GM18526 (cell line): ENCODE measurements around the gene TTLL6.

Experiments
- POLR2A ChIP-seq: IDR thresholded peaks from 3 replicates; pipeline ENCODE4 v1.6.1; 2011; ENCODE audit not compliant: insufficient read length; ENCODE audit errors: extremely low read depth

The TTLL6 gene

GRCh38 chr17:48738803-48739526 is 78.1 kb downstream of the TTLL6 start:
- TF ChIP-seq POLR2A = no peak

GRCh38 chr17:48738424-48738802 is 78.6 kb downstream of the TTLL6 start:
- no peak for TF ChIP-seq POLR2A

GRCh38 chr17:48737330-48738043 is 79.5 kb downstream of the TTLL6 start:
- TF ChIP-seq POLR2A = no peak

GRCh38 chr17:48735062-48735351 is 82.0 kb downstream of the TTLL6 start:
- TF ChIP-seq POLR2A = no peak

GRCh38 chr17:48734333-48735061 is 82.5 kb downstream of the TTLL6 start:
- TF ChIP-seq POLR2A = no peak

GRCh38 chr17:48733632-48734328 is 83.2 kb downstream of the TTLL6 start:
- no peak for TF ChIP-seq POLR2A

- no peak for TF ChIP-seq POLR2A
These were observed 84.1 kb downstream of the TTLL6 start for GRCh38 chr17:48732688-48733629.

- no peak for TF ChIP-seq POLR2A
These were observed 85.7 kb downstream of the TTLL6 start for GRCh38 chr17:48731355-48731754.

GRCh38 chr17:48730240-48730550 is 86.8 kb downstream of the TTLL6 start:
- TF ChIP-seq POLR2A = no peak

GRCh38 chr17:48729335-48730239 is 87.4 kb downstream of the TTLL6 start:
- TF ChIP-seq POLR2A = no peak

GRCh38 chr17:48728232-48729231 is 88.5 kb downstream of the TTLL6 start, which contains the start of gene HOXB13:
HOXB13 (minus strand) TSS chr17:48728750; CDS start chr17:48728593, 157 bp downstream.
- TF ChIP-seq POLR2A = no peak

GRCh38 chr17:48727415-48728175 is 89.4 kb downstream of the TTLL6 start:
- no peak for TF ChIP-seq POLR2A
